GM12878 (cell line): Measurements from ENCODE around the gene ITGA3. TPM values are rescaled to one million over a fixed set of nuclear protein-coding genes. Genes with fewer than 3 reads are reported as not detected.

Experiments
- ATAC-seq: fragments of 200-7000 bp; cut with Tn5 transposase; 3 replicates; pipeline ENCODE4 v1.9.1; 2020; ENCODE audit warnings: mild to moderate bottlenecking, moderate library complexity
- BruUV-seq: library from RNA; stranded (reverse); fragments of 400-500 nt; replicated peaks from 2 replicates; lab custom pipeline; 2021; lab: Mats Ljungman, UMichigan
- CTCF ChIA-PET: fragments of 300-600 bp; sonication (Branson Sonifier 250); formaldehyde crosslinking; extraction: SDS; loops from one replicate; lab custom pipeline; 2021; ENCODE audit warnings: inconsistent platforms; lab: Yijun Ruan, JAX
- POLR2A ChIA-PET: fragments of 350-600 bp; formaldehyde crosslinking; extraction: SDS; loops from one replicate; lab custom pipeline; 2021; ENCODE audit warnings: inconsistent platforms; lab: Charles Lee
- RAD21 ChIA-PET: fragments of 300-600 bp; sonication (Branson Sonifier 250); formaldehyde crosslinking; loops from one replicate; lab custom pipeline; 2023; ENCODE audit warnings: antibody characterized with exemption; ENCODE audit not compliant: unreplicated experiment; lab: Charles Lee
- SMC1A ChIA-PET: fragments of 300-600 bp; sonication (Branson Sonifier 250); formaldehyde crosslinking; loops from one replicate; lab custom pipeline; 2023; ENCODE audit not compliant: unreplicated experiment, uncharacterized antibody; lab: Charles Lee
- DNase-seq: peaks from one replicate; pipeline ENCODE4 v3.0.0-alpha.2; 2011; ENCODE audit warnings: low read depth, low spot score
- FAIRE-seq: peaks from 3 replicates; lab custom pipeline; 2011; peaks lifted over from hg19 to GRCh38; lab: Jason Lieb, UNC
- H2AFZ ChIP-seq: 2 replicates; pipeline ENCODE4 v1.6.0; 2011; ENCODE audit warnings: low read depth, low read length, control low read depth; ENCODE audit not compliant: control insufficient read depth
- H3K27ac ChIP-seq: 2 replicates; pipeline ENCODE4 v1.5.1; 2011; ENCODE audit warnings: control low read depth; ENCODE audit not compliant: control insufficient read depth, insufficient read depth
- H3K27me3 ChIP-seq, 2 experiments: replicated peaks in 1 of 2; 2 replicates each; pipeline versions ENCODE4 v1.6.0 to v1.6.1; 2011; ENCODE audit warnings: low read length in 1 of 2; ENCODE audit not compliant: control insufficient read depth in 2 of 2, insufficient read depth in 2 of 2
- H3K36me3 ChIP-seq, 2 experiments: 2 replicates each; pipeline ENCODE4 v1.5.1; 2011; ENCODE audit warnings: low read length in 1 of 2; ENCODE audit not compliant: control insufficient read depth in 2 of 2, insufficient read depth in 2 of 2
- H3K4me1 ChIP-seq: 2 replicates; pipeline ENCODE4 v1.6.1; 2011; ENCODE audit warnings: mild to moderate bottlenecking, low read length, moderate library complexity, mixed read lengths; ENCODE audit not compliant: control insufficient read depth, insufficient read depth
- H3K4me2 ChIP-seq: 2 replicates; pipeline ENCODE4 v1.6.0; 2011; ENCODE audit warnings: control low read depth; ENCODE audit not compliant: control insufficient read depth, insufficient read depth
- H3K4me3 ChIP-seq: fragments of 200-600 bp; sonication (generic); 2 replicates; pipeline ENCODE4 v1.5.1; 2016
- H3K79me2 ChIP-seq: 2 replicates; pipeline ENCODE4 v1.6.0; 2011; ENCODE audit warnings: low read length; ENCODE audit not compliant: control insufficient read depth, insufficient read depth
- H3K9ac ChIP-seq: 2 replicates; pipeline ENCODE4 v1.8.0; 2011; ENCODE audit warnings: low read length, control low read depth, mixed read lengths; ENCODE audit not compliant: control insufficient read depth, insufficient read depth
- H3K9me3 ChIP-seq: replicated peaks from 3 replicates; pipeline ENCODE4 v1.5.1; 2011; ENCODE audit warnings: mild to moderate bottlenecking, low read length; ENCODE audit not compliant: control insufficient read depth, insufficient read depth
- H4K20me1 ChIP-seq: 2 replicates; pipeline ENCODE4 v1.6.0; 2011; ENCODE audit not compliant: control insufficient read depth, insufficient read depth
- BHLHE40 ChIP-seq, 2 experiments: fragments of 450-650 bp in 1 of 2; IDR thresholded peaks; 2 replicates each; pipeline ENCODE4 v1.6.1; 2011 to 2017; ENCODE audit warnings: low read depth in 2 of 2, borderline replicate concordance in 1 of 2, improper control_type of control experiment in 1 of 2, low read length in 1 of 2, mild to moderate bottlenecking in 1 of 2
- CBFB ChIP-seq: IDR thresholded peaks from 2 replicates; pipeline ENCODE4 v1.6.1; 2016; ENCODE audit warnings: antibody characterized with exemption, low read depth
- CEBPB ChIP-seq, 2 experiments: fragments of 150-350 bp in 1 of 2; IDR thresholded peaks; 2 replicates each; pipeline ENCODE4 v1.6.1; 2012 to 2014; ENCODE audit warnings: low read depth in 2 of 2, low read length in 2 of 2, borderline replicate concordance in 1 of 2, inconsistent platforms in 1 of 2
- FOXM1 ChIP-seq: IDR thresholded peaks from 2 replicates; pipeline ENCODE4 v1.6.1; 2012; ENCODE audit warnings: low read depth, mild to moderate bottlenecking, inconsistent platforms, low read length, moderate library complexity
- HCFC1 ChIP-seq: fragments of 150-350 bp; IDR thresholded peaks from 2 replicates; pipeline ENCODE4 v1.6.1; 2014; ENCODE audit warnings: low read length
- JUNB ChIP-seq: IDR thresholded peaks from 2 replicates; pipeline ENCODE4 v1.6.1; 2016; ENCODE audit warnings: antibody characterized with exemption, mild to moderate bottlenecking
- MYB ChIP-seq: fragments of 150-350 bp; IDR thresholded peaks from 2 replicates; pipeline ENCODE4 v1.6.1; 2014; ENCODE audit warnings: mild to moderate bottlenecking, low read depth, low read length, borderline replicate concordance
- NFXL1 ChIP-seq: fragments of 450-650 bp; IDR thresholded peaks from 2 replicates; pipeline ENCODE4 v1.6.1; 2017; ENCODE audit warnings: antibody characterized with exemption, mild to moderate bottlenecking, borderline replicate concordance
- SP1 ChIP-seq: IDR thresholded peaks from one replicate; pipeline ENCODE4 v1.6.1; 2011; ENCODE audit warnings: low read depth, low read length
- TARDBP ChIP-seq: IDR thresholded peaks from 2 replicates; pipeline ENCODE4 v1.6.1; 2016; ENCODE audit warnings: borderline replicate concordance
- TBL1XR1 ChIP-seq: IDR thresholded peaks from 2 replicates; pipeline ENCODE4 v1.6.1; 2012; ENCODE audit warnings: low read depth, low read length, improper control_type of control experiment
- WGBS: methylation state at CpG from one replicate; pipeline ENCODE4 v1.1.6; 2016; ENCODE audit warnings: low lambda C conversion rate; ENCODE audit not compliant: insufficient replicate concordance, insufficient coverage; ENCODE audit errors: missing lambda C conversion rate; 5-methylcytosine and 5-hydroxymethylcytosine counted together
- in situ Hi-C: fragments of 300-500 bp; cut with MboI; formaldehyde crosslinking; loops from 9 replicates; pipeline ENCODE4 v1.14.3; 2018; ENCODE audit warnings: mixed read lengths
- intact Hi-C: fragments of 100-400 bp; cut with micrococcal nuclease; formaldehyde crosslinking; loops from one replicate; pipeline ENCODE4 v1.14.2; 2022; ENCODE audit not compliant: unreplicated experiment
- polyA plus RNA-seq, 11 experiments: library from polyadenylated mRNA; depleted of rRNA in 4 of 11; unstranded in 6 of 11; stranded (reverse) in 5 of 11; fragments of >200 nt; fragmentation: Nextera tagmentation in 4 of 11; fragmentation: Illumina TruSeq in 1 of 11; extraction: Ambion mirVana in 4 of 11; extraction: Trizol in 1 of 11; gene quantifications; 1 replicate in 1 of 11; 2 replicates in 10 of 11; pipeline versions ENCODE4 v1.2.1 to v1.2.3, GENCODE V29; 2011 to 2016; ENCODE audit warnings: inconsistent platforms in 2 of 11, missing spikeins in 2 of 11, low read depth in 1 of 11
- total RNA-seq, 4 experiments: library from RNA; depleted of rRNA in 3 of 4; stranded (reverse); fragments of >200 nt in 3 of 4; fragmentation: Illumina TruSeq in 1 of 4; extraction: Trizol in 1 of 4; gene quantifications; 2 replicates each; pipeline versions ENCODE4 v1.2.1 to v1.2.3, GENCODE V29; 2013 to 2021
- TF ChIP-seq, protein P1 (sequence below): fragments of 450-650 bp; IDR thresholded peaks from 2 replicates; pipeline ENCODE4 v1.6.1; 2017; ENCODE audit warnings: antibody characterized with exemption, mild to moderate bottlenecking, moderate library complexity
- TF ChIP-seq, protein P2 (sequence below): fragments of 450-650 bp; formaldehyde crosslinking; IDR thresholded peaks from 2 replicates; pipeline ENCODE4 v1.5.0; 2022; ENCODE audit warnings: mild to moderate bottlenecking, missing genetic modification characterization

The ITGA3 gene
- total and polyA plus RNA-seq, 10 of the 15 experiments (the other 5 are each of a cell fraction or from before 2014, with no cell fraction given), result 0.29 to 13.4 (median 6.6) TPM

DNA sequence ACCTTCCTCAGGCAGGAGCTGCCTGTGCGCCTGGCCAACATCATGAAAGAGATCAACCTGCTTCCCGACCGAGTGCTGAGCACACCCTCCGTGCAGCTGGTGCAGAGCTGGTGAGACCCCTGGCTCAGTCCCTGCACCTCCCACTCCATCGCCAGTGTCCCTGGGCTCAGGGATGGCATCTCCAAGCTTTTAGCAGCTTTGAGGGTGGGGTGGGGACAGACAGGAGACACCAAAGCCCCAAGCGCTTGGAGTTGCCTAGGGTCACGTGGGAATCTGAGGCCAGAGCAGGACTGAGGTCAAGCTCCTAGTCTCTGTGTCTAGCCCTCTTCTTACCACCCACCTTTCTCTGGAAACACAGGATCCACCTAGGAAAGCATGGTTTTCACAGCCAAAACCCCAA is 41.5 kb downstream of the ITGA3 start:
- POLR2A ChIA-PET, result interaction anchor here (0.6 kb wide), 1 partner anchor 34 kb away, joined by 4 read pairs; no protein-coding TSS in a partner anchor
- CTCF ChIA-PET, result interaction anchor here (0.7 to 3.4 kb wide), 6 partner anchors 10 to 191 kb away, joined by 3 to 13 read pairs (median 4); no protein-coding TSS in a partner anchor
- H3K4me1 ChIP-seq, result peaks cover 17% of the 10 kb centered on the region
- WGBS, result 91% methylated on average over 7 of the region's 7 CpGs
- ATAC-seq, result no peak
- no peaks in the 10 kb centered on the region for H3K9me3 ChIP-seq
- no peak overlapping the region for H3K4me3 ChIP-seq
- H3K36me3 ChIP-seq, result no peaks in the 10 kb centered on the region
- in situ Hi-C loops (no loop called here), intact Hi-C loops (loop anchor here (5.0 kb wide), 1 partner anchor 50 kb away; no protein-coding TSS in a partner anchor)
- no peaks in the 10 kb centered on the region for H4K20me1 ChIP-seq
- no peak for FAIRE-seq
- no peak overlapping the region for H2AFZ ChIP-seq
- no TSS peak for BruUV-seq
- no peaks in the 10 kb centered on the region for H3K79me2 ChIP-seq
- RAD21 ChIA-PET, result interaction anchor here (1.4 kb wide), 1 partner anchor 10 kb away, joined by 3 read pairs; no protein-coding TSS in a partner anchor
- no peak overlapping the region for H3K27ac ChIP-seq
- no peak overlapping the region for H3K4me2 ChIP-seq
- H3K9ac ChIP-seq, result no peak overlapping the region
- no peaks in the 10 kb centered on the region for H3K27me3 ChIP-seq
- SMC1A ChIA-PET, result interaction anchor here (1.4 kb wide), 1 partner anchor 10 kb away, joined by 3 read pairs; no protein-coding TSS in a partner anchor
- no peak for DNase-seq
- TF ChIP-seq CEBPB (IDR thresholded peaks at IDR 0.05; ENCODE audit: borderline replicate concordance in 1 of 2, low read depth in 2 of 2, low read length in 2 of 2) (no peak), HCFC1 (no peak), MYB (no peak), FOXM1 (no peak), TBL1XR1 (no peak), NFXL1 (no peak), SP1 (no peak), BHLHE40 (IDR thresholded peaks at IDR 0.05; ENCODE audit: borderline replicate concordance in 1 of 2, low read depth in 2 of 2, low read length in 1 of 2) (no peak), TARDBP (no peak), JUNB (no peak), CBFB (no peak)
- TF ChIP-seq, protein P1, sequence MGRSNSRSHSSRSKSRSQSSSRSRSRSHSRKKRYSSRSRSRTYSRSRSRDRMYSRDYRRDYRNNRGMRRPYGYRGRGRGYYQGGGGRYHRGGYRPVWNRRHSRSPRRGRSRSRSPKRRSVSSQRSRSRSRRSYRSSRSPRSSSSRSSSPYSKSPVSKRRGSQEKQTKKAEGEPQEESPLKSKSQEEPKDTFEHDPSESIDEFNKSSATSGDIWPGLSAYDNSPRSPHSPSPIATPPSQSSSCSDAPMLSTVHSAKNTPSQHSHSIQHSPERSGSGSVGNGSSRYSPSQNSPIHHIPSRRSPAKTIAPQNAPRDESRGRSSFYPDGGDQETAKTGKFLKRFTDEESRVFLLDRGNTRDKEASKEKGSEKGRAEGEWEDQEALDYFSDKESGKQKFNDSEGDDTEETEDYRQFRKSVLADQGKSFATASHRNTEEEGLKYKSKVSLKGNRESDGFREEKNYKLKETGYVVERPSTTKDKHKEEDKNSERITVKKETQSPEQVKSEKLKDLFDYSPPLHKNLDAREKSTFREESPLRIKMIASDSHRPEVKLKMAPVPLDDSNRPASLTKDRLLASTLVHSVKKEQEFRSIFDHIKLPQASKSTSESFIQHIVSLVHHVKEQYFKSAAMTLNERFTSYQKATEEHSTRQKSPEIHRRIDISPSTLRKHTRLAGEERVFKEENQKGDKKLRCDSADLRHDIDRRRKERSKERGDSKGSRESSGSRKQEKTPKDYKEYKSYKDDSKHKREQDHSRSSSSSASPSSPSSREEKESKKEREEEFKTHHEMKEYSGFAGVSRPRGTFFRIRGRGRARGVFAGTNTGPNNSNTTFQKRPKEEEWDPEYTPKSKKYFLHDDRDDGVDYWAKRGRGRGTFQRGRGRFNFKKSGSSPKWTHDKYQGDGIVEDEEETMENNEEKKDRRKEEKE, result no peak
- TF ChIP-seq, protein P2, sequence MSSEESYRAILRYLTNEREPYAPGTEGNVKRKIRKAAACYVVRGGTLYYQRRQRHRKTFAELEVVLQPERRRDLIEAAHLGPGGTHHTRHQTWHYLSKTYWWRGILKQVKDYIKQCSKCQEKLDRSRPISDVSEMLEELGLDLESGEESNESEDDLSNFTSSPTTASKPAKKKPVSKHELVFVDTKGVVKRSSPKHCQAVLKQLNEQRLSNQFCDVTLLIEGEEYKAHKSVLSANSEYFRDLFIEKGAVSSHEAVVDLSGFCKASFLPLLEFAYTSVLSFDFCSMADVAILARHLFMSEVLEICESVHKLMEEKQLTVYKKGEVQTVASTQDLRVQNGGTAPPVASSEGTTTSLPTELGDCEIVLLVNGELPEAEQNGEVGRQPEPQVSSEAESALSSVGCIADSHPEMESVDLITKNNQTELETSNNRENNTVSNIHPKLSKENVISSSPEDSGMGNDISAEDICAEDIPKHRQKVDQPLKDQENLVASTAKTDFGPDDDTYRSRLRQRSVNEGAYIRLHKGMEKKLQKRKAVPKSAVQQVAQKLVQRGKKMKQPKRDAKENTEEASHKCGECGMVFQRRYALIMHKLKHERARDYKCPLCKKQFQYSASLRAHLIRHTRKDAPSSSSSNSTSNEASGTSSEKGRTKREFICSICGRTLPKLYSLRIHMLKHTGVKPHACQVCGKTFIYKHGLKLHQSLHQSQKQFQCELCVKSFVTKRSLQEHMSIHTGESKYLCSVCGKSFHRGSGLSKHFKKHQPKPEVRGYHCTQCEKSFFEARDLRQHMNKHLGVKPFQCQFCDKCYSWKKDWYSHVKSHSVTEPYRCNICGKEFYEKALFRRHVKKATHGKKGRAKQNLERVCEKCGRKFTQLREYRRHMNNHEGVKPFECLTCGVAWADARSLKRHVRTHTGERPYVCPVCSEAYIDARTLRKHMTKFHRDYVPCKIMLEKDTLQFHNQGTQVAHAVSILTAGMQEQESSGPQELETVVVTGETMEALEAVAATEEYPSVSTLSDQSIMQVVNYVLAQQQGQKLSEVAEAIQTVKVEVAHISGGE (CRISPR knock-in tag), result no peak
